ENCODE results near the gene DGKB. TPM values are rescaled to one million over a fixed set of nuclear protein-coding genes. Genes with fewer than 3 reads are reported as not detected.

The DGKB gene
- total RNA-seq, 1 donor, result 0.36 TPM

DNA sequence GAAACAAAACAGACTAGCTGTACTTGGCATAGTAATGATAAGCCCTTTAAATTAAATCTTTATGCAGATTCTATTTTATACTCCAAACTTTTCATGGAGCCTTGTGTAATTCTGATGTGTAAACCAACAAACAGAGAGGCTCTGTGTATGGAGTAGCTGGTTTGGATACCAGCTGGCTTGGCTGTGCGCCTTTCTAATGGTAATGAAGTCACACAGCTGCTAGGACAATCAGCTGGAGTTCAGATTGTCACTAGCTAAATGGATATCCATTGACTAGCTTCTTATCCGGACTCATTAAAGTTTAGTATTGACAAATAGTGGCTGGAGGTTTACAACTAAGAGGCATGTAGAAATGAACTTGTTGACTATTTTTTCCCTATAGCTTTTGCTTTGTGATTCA is 398.4 kb downstream of the DGKB start:
- no peak overlapping the region for H3K4me3 ChIP-seq (ENCODE audit: low read depth, low read length)
- no peak for DNase-seq (ENCODE audit: low read depth)
- TF ChIP-seq, protein P1, sequence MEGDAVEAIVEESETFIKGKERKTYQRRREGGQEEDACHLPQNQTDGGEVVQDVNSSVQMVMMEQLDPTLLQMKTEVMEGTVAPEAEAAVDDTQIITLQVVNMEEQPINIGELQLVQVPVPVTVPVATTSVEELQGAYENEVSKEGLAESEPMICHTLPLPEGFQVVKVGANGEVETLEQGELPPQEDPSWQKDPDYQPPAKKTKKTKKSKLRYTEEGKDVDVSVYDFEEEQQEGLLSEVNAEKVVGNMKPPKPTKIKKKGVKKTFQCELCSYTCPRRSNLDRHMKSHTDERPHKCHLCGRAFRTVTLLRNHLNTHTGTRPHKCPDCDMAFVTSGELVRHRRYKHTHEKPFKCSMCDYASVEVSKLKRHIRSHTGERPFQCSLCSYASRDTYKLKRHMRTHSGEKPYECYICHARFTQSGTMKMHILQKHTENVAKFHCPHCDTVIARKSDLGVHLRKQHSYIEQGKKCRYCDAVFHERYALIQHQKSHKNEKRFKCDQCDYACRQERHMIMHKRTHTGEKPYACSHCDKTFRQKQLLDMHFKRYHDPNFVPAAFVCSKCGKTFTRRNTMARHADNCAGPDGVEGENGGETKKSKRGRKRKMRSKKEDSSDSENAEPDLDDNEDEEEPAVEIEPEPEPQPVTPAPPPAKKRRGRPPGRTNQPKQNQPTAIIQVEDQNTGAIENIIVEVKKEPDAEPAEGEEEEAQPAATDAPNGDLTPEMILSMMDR (IDR thresholded peaks at IDR 0.05; ENCODE audit: insufficient read depth, low read length), result no peak

GRCh38 chr7:14503623-14504022 is 398.9 kb downstream of the DGKB start:
- DNase-seq (ENCODE audit: low read depth), result no peak
- TF ChIP-seq, protein P1 (IDR thresholded peaks at IDR 0.05; ENCODE audit: insufficient read depth, low read length), result no peak
- no peak overlapping the region for H3K4me3 ChIP-seq (ENCODE audit: low read depth, low read length)

DNA sequence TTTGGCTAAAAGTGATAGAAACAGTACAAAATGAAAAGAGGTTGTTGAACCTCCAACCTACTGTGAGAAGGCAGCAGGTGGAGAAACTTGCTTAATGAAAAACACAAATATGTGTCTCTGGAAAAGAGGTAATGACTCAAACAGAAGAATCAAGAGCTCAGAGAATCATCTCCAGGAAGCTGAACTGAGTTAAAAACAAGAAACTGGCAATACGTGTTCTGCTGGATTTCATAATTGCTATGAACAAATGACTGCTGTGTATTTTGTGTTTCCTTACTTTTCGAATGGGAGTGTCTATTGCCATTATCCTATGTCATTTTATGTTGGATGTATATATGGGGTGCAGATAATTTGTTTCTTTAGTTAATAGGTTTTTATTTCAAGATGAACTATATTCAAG is 401.1 kb downstream of the DGKB start:
- no peak for DNase-seq (ENCODE audit: low read depth)
- TF ChIP-seq, protein P1 (IDR thresholded peaks at IDR 0.05; ENCODE audit: insufficient read depth, low read length), result no peak
- no peak overlapping the region for H3K4me3 ChIP-seq (ENCODE audit: low read depth, low read length)

DNA sequence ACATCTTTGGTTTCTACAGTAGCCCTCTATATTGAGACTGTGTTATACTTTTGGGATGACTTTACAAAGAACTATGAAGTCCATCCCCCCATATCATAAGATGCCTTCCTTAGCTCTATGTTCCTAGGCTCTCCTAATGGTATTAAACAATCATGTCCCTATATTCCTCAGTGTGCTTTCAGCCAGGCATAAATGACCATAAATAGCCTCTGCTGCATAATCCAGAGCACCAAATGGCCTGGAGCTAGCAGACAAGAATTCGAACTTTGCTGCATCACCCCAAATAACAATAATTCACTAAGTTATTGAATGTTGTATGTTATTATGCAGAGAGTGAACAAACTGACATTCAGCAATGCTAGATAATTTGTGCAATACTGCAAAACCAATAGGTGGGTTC is 405.2 kb downstream of the DGKB start:
- H3K4me3 ChIP-seq (ENCODE audit: low read depth, low read length), result no peak overlapping the region
- TF ChIP-seq, protein P1 (IDR thresholded peaks at IDR 0.05; ENCODE audit: insufficient read depth, low read length), result no peak
- no peak for DNase-seq (ENCODE audit: low read depth)

DNA sequence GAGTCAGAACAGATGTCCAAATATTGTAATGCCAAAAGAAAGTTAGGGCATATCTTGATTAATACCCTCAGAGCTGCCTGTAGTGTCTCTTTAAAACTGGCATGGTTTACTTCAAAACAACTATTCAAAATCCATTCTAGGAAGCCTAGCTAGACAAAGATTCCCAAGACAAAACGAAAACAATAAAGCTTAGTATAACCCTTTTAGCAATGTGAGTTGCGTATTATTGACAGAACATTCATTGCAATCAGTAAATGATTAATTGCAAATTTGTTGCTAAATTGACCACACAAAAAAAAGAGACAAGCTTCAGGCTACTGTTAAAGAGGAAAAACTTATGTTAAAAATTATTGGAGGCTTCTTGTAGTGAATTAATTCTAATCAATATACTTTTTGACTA is 406.9 kb downstream of the DGKB start:
- DNase-seq (ENCODE audit: low read depth), result no peak
- TF ChIP-seq, protein P1 (IDR thresholded peaks at IDR 0.05; ENCODE audit: insufficient read depth, low read length), result no peak
- no peak overlapping the region for H3K4me3 ChIP-seq (ENCODE audit: low read depth, low read length)

DNA sequence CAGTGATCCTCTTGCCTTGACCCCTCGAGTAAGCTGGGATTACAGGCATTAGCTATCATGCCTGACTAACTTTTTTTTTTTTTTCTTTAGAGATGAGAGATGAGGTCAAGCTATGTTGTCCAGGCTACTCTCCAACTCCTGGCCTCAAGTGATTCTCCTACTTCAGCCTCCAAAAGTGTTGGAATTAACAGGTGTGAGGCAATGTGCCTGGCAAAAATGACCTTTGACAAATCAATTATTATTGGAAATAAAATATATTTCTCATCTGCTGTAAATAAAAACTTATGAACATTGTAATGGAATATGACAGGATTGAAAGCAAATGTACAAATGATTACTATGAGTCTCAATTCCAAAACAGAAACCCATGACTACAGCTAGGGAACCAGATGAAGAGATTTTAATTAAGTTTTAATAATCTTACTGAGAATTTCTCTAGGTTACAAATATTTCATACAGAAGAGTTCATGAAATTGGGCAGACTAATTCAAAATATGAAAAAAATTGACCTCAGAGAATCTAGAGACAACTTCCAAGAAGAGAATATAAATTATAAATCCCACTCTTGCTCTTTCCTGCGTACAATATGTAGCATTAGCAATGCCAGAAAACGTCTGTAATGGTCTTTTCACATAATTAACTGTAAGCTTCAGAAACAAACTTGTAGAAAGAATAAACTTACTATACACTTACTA is 414.7 kb downstream of the DGKB start:
- TF ChIP-seq, protein P1 (IDR thresholded peaks at IDR 0.05; ENCODE audit: insufficient read depth, low read length), result no peak

GRCh38 chr7:14483663-14484062 is 418.9 kb downstream of the DGKB start:
- no peak overlapping the region for H3K4me3 ChIP-seq (ENCODE audit: low read depth, low read length)
- DNase-seq (ENCODE audit: low read depth), result no peak
- TF ChIP-seq, protein P1 (IDR thresholded peaks at IDR 0.05; ENCODE audit: insufficient read depth, low read length), result no peak

More for the DNA sequence above, 414.7 kb downstream of the DGKB start:
- DNase-seq (ENCODE audit: low read depth), result no peak
- no peak overlapping the region for H3K4me3 ChIP-seq (ENCODE audit: low read depth, low read length)

Measured in fibroblast of the aortic adventitia (primary cell).